Activated T-cell treated with anti-CD3 and anti-CD28 coated beads, Interleukin-2, amount 50 U/mL, for 24 hours (primary cell): Measurements from ENCODE around the gene GPER1.

Source experiments
- DNase-seq: peaks from one replicate; pipeline ENCODE4 v3.0.0-alpha.2; 2020
- H3K27ac Mint-ChIP-seq: 2 replicates; pipeline ENCODE4 v1.8.0; 2020; ENCODE audit warnings: mild to moderate bottlenecking, mixed read lengths
- H3K27me3 Mint-ChIP-seq: 2 replicates; pipeline ENCODE4 v1.8.0; 2020; ENCODE audit warnings: mixed read lengths
- H3K36me3 Mint-ChIP-seq: 2 replicates; pipeline ENCODE4 v1.8.0; 2020; ENCODE audit warnings: low read depth, mixed read lengths
- H3K4me1 Mint-ChIP-seq: 2 replicates; pipeline ENCODE4 v1.8.0; 2020; ENCODE audit warnings: low read depth, mixed read lengths
- H3K4me3 Mint-ChIP-seq: 2 replicates; pipeline ENCODE4 v1.8.0; 2020; ENCODE audit warnings: mild to moderate bottlenecking, moderate library complexity, mixed read lengths
- H3K9me3 Mint-ChIP-seq: 2 replicates; pipeline ENCODE4 v1.8.0; 2020; ENCODE audit warnings: mixed read lengths

Gene GPER1

GRCh38 chr7:1119201-1119600 is 31.3 kb downstream of the GPER1 start:
- Mint-ChIP-seq H3K4me3 (no peak overlapping the region), H3K9me3 (peaks cover 4% of the 10 kb centered on the region), H3K27me3 (no peaks in the 10 kb centered on the region), H3K4me1 (peaks cover 16% of the 10 kb centered on the region), H3K36me3 (peaks cover 19% of the 10 kb centered on the region), H3K27ac (no peak overlapping the region)
- no peak for DNase-seq

GRCh38 chr7:1120791-1121190 is 32.9 kb downstream of the GPER1 start:
- Mint-ChIP-seq H3K4me1 (peaks cover 15% of the 10 kb centered on the region), H3K4me3 (no peak overlapping the region), H3K9me3 (peaks cover 4% of the 10 kb centered on the region), H3K27ac (no peak overlapping the region), H3K36me3 (peaks cover 31% of the 10 kb centered on the region), H3K27me3 (no peaks in the 10 kb centered on the region)
- no peak for DNase-seq

- peaks cover 4% of the 10 kb centered on the region for H3K9me3 Mint-ChIP-seq
- H3K36me3 Mint-ChIP-seq = peaks cover 32% of the 10 kb centered on the region
- peaks cover 15% of the 10 kb centered on the region for H3K4me1 Mint-ChIP-seq
- DNase-seq = no peak
- H3K4me3 Mint-ChIP-seq = no peak overlapping the region
- H3K27ac Mint-ChIP-seq = no peak overlapping the region
- no peaks in the 10 kb centered on the region for H3K27me3 Mint-ChIP-seq
Measured at GRCh38 chr7:1121476-1121875, 33.6 kb downstream of the GPER1 start.

GRCh38 chr7:1121886-1122831 is 34.2 kb downstream of the GPER1 start:
- Mint-ChIP-seq H3K9me3 (peaks cover 4% of the 10 kb centered on the region), H3K4me3 (no peak overlapping the region), H3K27me3 (no peaks in the 10 kb centered on the region), H3K27ac (no peak overlapping the region), H3K36me3 (peaks cover 38% of the 10 kb centered on the region), H3K4me1 (peaks cover 15% of the 10 kb centered on the region)
- DNase-seq = no peak

DNA sequence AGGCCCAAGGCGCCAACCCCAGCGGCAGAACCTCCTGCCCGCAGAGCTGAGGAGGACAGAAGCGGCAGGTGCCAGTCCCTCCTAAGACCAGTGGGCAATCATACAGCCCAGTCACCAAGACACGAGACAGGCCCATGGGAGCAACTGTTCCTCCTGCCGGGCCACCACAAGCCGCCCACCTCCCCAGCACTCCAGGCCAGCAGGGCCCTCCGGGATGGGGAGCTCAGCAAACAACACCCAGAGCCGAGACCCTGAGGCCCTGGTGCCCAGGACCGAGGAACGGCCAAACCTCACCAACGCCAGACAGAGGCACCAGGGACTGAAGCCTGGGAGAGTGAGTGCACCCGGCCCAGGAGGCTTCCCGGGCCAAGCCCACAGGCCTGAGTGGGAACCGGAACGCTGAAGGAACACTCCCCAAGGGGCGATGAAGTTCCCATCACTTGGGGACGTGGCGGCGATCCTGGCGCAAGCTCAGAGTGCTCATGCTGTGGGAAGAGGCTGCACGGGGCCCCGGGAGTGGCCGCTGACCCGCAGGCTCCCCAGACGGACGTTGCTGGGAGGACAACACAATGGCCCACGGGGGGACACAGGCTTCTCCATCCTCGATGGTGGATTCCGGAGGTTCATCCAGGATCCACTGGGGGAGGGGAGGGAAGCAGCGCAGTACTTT is 35.1 kb downstream of the GPER1 start:
- Mint-ChIP-seq H3K9me3 (no peaks in the 10 kb centered on the region), H3K27ac (no peak overlapping the region), H3K4me1 (peaks cover 11% of the 10 kb centered on the region), H3K36me3 (peaks cover 35% of the 10 kb centered on the region), H3K27me3 (no peaks in the 10 kb centered on the region), H3K4me3 (no peak overlapping the region)
- DNase-seq = no peak

DNA sequence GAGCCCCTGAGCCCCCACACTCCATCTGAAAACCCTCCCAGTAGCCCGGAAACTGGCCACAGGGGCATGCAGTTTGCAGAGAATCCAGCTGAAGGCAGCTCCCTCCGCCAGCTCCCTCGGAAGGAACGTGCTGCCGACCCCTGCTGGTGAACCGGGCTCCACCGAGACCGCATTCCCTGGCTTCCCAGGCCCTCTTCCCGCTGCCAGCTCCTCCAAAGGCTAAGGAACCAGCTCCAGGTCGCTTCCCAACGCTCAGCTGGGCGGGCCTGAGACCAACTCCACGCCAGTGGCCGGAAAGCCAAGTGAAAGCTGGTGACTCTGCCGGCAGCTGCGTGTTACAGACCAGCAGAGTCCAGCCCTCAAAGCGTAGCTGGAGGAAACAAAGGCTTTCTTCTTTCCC is 35.8 kb downstream of the GPER1 start:
- H3K9me3 Mint-ChIP-seq = no peaks in the 10 kb centered on the region

DNA sequence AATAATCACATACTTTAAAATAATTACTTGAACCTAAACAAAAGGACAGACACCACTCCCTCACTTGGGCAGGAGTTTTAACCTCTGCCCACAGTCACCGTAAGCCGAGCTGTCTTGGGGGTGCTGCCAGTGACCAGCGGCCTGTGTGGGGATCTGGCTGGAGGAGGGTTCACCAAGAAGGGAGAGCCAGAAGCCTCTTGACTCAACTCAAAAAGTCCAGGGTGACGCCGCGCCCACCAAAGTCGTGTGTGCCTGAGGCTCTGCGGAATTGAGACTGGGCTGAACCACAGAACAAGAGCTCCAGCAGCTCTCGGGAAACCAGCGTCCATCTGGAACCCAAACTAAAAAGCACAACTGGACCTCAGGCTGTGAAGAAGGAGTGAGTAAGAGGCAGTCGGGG is 36.3 kb downstream of the GPER1 start:
- Mint-ChIP-seq H3K9me3 (no peaks in the 10 kb centered on the region), H3K4me3 (no peak overlapping the region), H3K4me1 (peaks cover 4% of the 10 kb centered on the region), H3K27ac (no peak overlapping the region), H3K27me3 (no peaks in the 10 kb centered on the region), H3K36me3 (peaks cover 35% of the 10 kb centered on the region)
- DNase-seq = no peak

More for the DNA sequence above, 35.8 kb downstream of the GPER1 start:
- H3K27ac Mint-ChIP-seq = no peak overlapping the region
- DNase-seq = no peak
- H3K4me3 Mint-ChIP-seq = no peak overlapping the region
- H3K36me3 Mint-ChIP-seq = peaks cover 35% of the 10 kb centered on the region
- H3K27me3 Mint-ChIP-seq = no peaks in the 10 kb centered on the region
- H3K4me1 Mint-ChIP-seq = peaks cover 7% of the 10 kb centered on the region

- H3K27ac Mint-ChIP-seq = no peak overlapping the region
- H3K27me3 Mint-ChIP-seq = no peaks in the 10 kb centered on the region
- H3K4me1 Mint-ChIP-seq = no peaks in the 10 kb centered on the region
- DNase-seq = no peak
- H3K9me3 Mint-ChIP-seq = no peaks in the 10 kb centered on the region
- no peak overlapping the region for H3K4me3 Mint-ChIP-seq
- H3K36me3 Mint-ChIP-seq = peaks cover 42% of the 10 kb centered on the region
Measured at GRCh38 chr7:1124816-1125602, 37.1 kb downstream of the GPER1 start.

GRCh38 chr7:1125603-1125969 is 37.7 kb downstream of the GPER1 start:
- Mint-ChIP-seq H3K36me3 (peaks cover 42% of the 10 kb centered on the region), H3K4me3 (no peak overlapping the region), H3K27me3 (no peaks in the 10 kb centered on the region), H3K27ac (no peak overlapping the region), H3K9me3 (no peaks in the 10 kb centered on the region), H3K4me1 (no peaks in the 10 kb centered on the region)
- DNase-seq = no peak

DNA sequence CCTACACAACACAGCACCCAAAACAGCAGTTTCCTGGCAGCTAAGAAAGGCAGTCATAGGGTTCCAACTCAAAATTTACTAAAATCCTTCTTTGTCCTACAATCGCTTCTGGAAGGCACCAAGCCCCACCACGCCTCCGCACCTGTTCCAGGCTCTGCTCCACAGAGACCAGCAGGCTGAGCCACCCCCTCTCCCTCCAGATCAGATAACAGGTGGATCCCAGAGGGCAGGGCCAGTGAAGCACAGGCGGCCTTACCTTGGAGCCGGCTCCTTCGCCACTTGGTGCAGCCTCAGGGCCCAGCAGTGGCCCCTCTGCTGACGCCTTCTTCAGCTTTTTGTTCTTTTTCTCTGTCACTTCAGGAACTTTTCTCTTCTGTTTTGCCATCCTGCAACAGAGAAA is 39.1 kb downstream of the GPER1 start:
- Mint-ChIP-seq H3K4me1 (no peaks in the 10 kb centered on the region), H3K27me3 (no peaks in the 10 kb centered on the region), H3K36me3 (peaks cover 51% of the 10 kb centered on the region), H3K9me3 (peaks cover 2% of the 10 kb centered on the region), H3K4me3 (no peak overlapping the region), H3K27ac (no peak overlapping the region)
- no peak for DNase-seq

- peaks cover 2% of the 10 kb centered on the region for H3K9me3 Mint-ChIP-seq
- no peak overlapping the region for H3K27ac Mint-ChIP-seq
- H3K27me3 Mint-ChIP-seq = no peaks in the 10 kb centered on the region
- no peaks in the 10 kb centered on the region for H3K4me1 Mint-ChIP-seq
- DNase-seq = no peak
- H3K4me3 Mint-ChIP-seq = no peak overlapping the region
- H3K36me3 Mint-ChIP-seq = peaks cover 52% of the 10 kb centered on the region
Measured at GRCh38 chr7:1129431-1129830, 41.5 kb downstream of the GPER1 start.

- Mint-ChIP-seq H3K27me3 (no peaks in the 10 kb centered on the region), H3K4me1 (no peaks in the 10 kb centered on the region), H3K4me3 (no peak overlapping the region), H3K36me3 (peaks cover 46% of the 10 kb centered on the region), H3K27ac (no peak overlapping the region), H3K9me3 (peaks cover 2% of the 10 kb centered on the region)
- DNase-seq = no peak
Measured at GRCh38 chr7:1130021-1130990, 42.4 kb downstream of the GPER1 start.

- no peaks in the 10 kb centered on the region for H3K27me3 Mint-ChIP-seq
- H3K9me3 Mint-ChIP-seq = peaks cover 2% of the 10 kb centered on the region
- peaks cover 1% of the 10 kb centered on the region for H3K4me1 Mint-ChIP-seq
- H3K36me3 Mint-ChIP-seq = peaks cover 37% of the 10 kb centered on the region
- no peak overlapping the region for H3K4me3 Mint-ChIP-seq
- DNase-seq = no peak
- no peak overlapping the region for H3K27ac Mint-ChIP-seq
Measured at GRCh38 chr7:1131471-1132265, 43.8 kb downstream of the GPER1 start.
